Spleen (tissue), 11 donors: ENCODE results near the gene HAX1. TPM values are rescaled to one million over a fixed set of nuclear protein-coding genes. Genes with fewer than 3 reads are reported as not detected.

Source experiments
- DNase-seq: peaks from one replicate; pipeline ENCODE4 v3.0.0-alpha.2; 2020
- H3K27ac ChIP-seq, 8 donors: fragments of 200-600 bp; sonication (generic) in 7 of 8; 1 replicate in 4 of 8; 2 replicates in 4 of 8; pipeline versions ENCODE4 v1.5.0 to v1.8.0; 2016 to 2021; ENCODE audit warnings: inconsistent platforms in 4 of 8, mild to moderate bottlenecking in 4 of 8, moderate library complexity in 1 of 8
- H3K27me3 ChIP-seq, 7 donors: fragments of 200-600 bp; sonication (generic) in 6 of 7; replicated peaks in 1 of 7; 1 replicate in 4 of 7; 2 replicates in 3 of 7; pipeline versions ENCODE4 v1.5.0 to v1.8.0; 2016 to 2021; ENCODE audit warnings: inconsistent platforms in 3 of 7, mild to moderate bottlenecking in 1 of 7
- H3K36me3 ChIP-seq, 6 donors: fragments of 200-600 bp; sonication (generic) in 5 of 6; 1 replicate in 4 of 6; 2 replicates in 2 of 6; pipeline versions ENCODE4 v1.5.0 to v1.8.0; 2016 to 2021; ENCODE audit warnings: inconsistent platforms in 2 of 6
- H3K4me1 ChIP-seq, 6 donors: fragments of 200-600 bp; sonication (generic) in 5 of 6; 1 replicate in 3 of 6; 2 replicates in 3 of 6; pipeline versions ENCODE4 v1.5.0 to v1.8.0; 2016 to 2021; ENCODE audit warnings: inconsistent platforms in 3 of 6
- H3K4me3 ChIP-seq, 8 donors: fragments of 200-600 bp; sonication (generic) in 7 of 8; 1 replicate in 4 of 8; 2 replicates in 4 of 8; pipeline versions ENCODE4 v1.5.0 to v1.8.0; 2016 to 2021; ENCODE audit warnings: inconsistent platforms in 4 of 8, mild to moderate bottlenecking in 4 of 8, moderate library complexity in 2 of 8
- H3K9me3 ChIP-seq, 8 donors: fragments of 200-600 bp; sonication (generic) in 7 of 8; 1 replicate in 4 of 8; 2 replicates in 4 of 8; pipeline versions ENCODE4 v1.5.0 to v1.8.0; 2016 to 2021; ENCODE audit warnings: inconsistent platforms in 4 of 8
- CTCF ChIP-seq, 11 experiments: fragments of 200-600 bp in 7 of 11; fragments of 450-650 bp in 4 of 11; sonication (generic) in 4 of 11; IDR thresholded peaks in 8 of 11; conservative IDR thresholded peaks in 3 of 11; 1 replicate in 7 of 11; 2 replicates in 4 of 11; pipeline versions ENCODE4 v1.4.0 to v1.8.0; 2016 to 2021; ENCODE audit warnings: antibody characterized with exemption in 11 of 11, inconsistent platforms in 4 of 11, mild to moderate bottlenecking in 1 of 11
- POLR2A ChIP-seq, 3 donors: fragments of 450-650 bp; IDR thresholded peaks; one replicate each; pipeline ENCODE4 v1.5.1; 2017; ENCODE audit warnings: antibody characterized with exemption in 3 of 3, mild to moderate bottlenecking in 1 of 3
- POLR2AphosphoS5 ChIP-seq, 3 donors: sonication (generic); formaldehyde crosslinking; IDR thresholded peaks; one replicate each; pipeline ENCODE4 v1.5.1; 2017; ENCODE audit warnings: antibody characterized with exemption in 3 of 3
- WGBS, 5 donors: extraction: QIAGEN DNeasy Blood & Tissue Kit in 3 of 5; methylation state at CpG; one replicate each; pipeline versions ENCODE4 v1.1.5 to v1.1.7; 2013 to 2018; 5-methylcytosine and 5-hydroxymethylcytosine counted together
- intact Hi-C: fragments of 100-400 bp; cut with DNase I; formaldehyde crosslinking; loops from one replicate; pipeline ENCODE4 v1.15.0; 2023; ENCODE audit warnings: low total_unique reads
- polyA plus RNA-seq, 3 donors: library from polyadenylated mRNA; stranded (reverse); fragments of 200-250 nt; gene quantifications; one replicate each; pipeline ENCODE4 v1.2.1, GENCODE V29; 2013
- total RNA-seq, 7 donors: library from RNA; depleted of rRNA in 3 of 7; stranded (reverse); fragments of >200 nt in 3 of 7; fragmentation: NEBNext Ultra II Directional in 4 of 7; extraction: Animal tissue kit (Norgen Biotek cat#: 25700) in 4 of 7; gene quantifications; one replicate each; pipeline versions ENCODE4 v1.1.0 to v1.2.1, GENCODE V29; 2016 to 2021
- donor health status: healthy with polysubstance abuse.
- donor health status: DM: no; HTN: no; CAD: no; lungs with moderate emphysema.
- donor health status: DM: no; HTN: no; CAD: no.
- donor health status: Bipolar disorder and iron deficiency.
- donor health status: healthy.
- donor health status: DM: no; HTN: no; CAD: no.
- donor health status: DM: yes; HTN: yes; CAD: no.

Gene HAX1
- total and polyA plus RNA-seq, 10 donors: 59.5 to 109 (median 69.6) TPM

GRCh38 chr1:154258784-154259183 lies 13.6 kb upstream of the HAX1 start:
- H3K4me1 ChIP-seq: peaks cover 0 to 3% (median 0%) of the 10 kb centered on the region in 6 donors
- no peaks in the 10 kb centered on the region for H3K27me3 ChIP-seq
- intact Hi-C loops: no loop called here
- WGBS, 5 donors: 89 to 97% (median 96%) methylated on average over 2 of the region's 2 CpGs
- TF ChIP-seq POLR2AphosphoS5 (IDR thresholded peaks at IDR 0.05) (no peak), CTCF (IDR thresholded peaks at IDR 0.05 in 8 of 11, conservative IDR thresholded peaks at IDR 0.05 in 3 of 11) (no peak), POLR2A (IDR thresholded peaks at IDR 0.05) (no peak)
- H3K27ac ChIP-seq: no peak overlapping the region
- no peak for DNase-seq
- H3K36me3 ChIP-seq: peaks cover 22 to 100% (median 100%) of the 10 kb centered on the region in 6 donors
- no peak overlapping the region for H3K4me3 ChIP-seq
- no peaks in the 10 kb centered on the region for H3K9me3 ChIP-seq

GRCh38 chr1:154260127-154260526 lies 12.3 kb upstream of the HAX1 start:
- Histone ChIP-seq H3K27me3 (no peaks in the 10 kb centered on the region), H3K27ac (no peak overlapping the region), H3K4me1 (peaks cover 0 to 17% (median 3%) of the 10 kb centered on the region in 6 donors), H3K9me3 (no peaks in the 10 kb centered on the region), H3K4me3 (no peak overlapping the region), H3K36me3 (peaks cover 18 to 100% (median 94%) of the 10 kb centered on the region in 6 donors)
- TF ChIP-seq POLR2A (IDR thresholded peaks at IDR 0.05) (no peak), POLR2AphosphoS5 (IDR thresholded peaks at IDR 0.05) (no peak), CTCF (IDR thresholded peaks at IDR 0.05 in 8 of 11, conservative IDR thresholded peaks at IDR 0.05 in 3 of 11) (no peak)
- intact Hi-C loops: no loop called here
- DNase-seq: no peak
- 76 to 94% (median 88%) methylated on average over 1 of the region's 1 CpG for WGBS, 5 donors

GRCh38 chr1:154263465-154264332 lies 8.7 kb upstream of the HAX1 start:
- intact Hi-C loops: no loop called here
- Histone ChIP-seq H3K9me3 (no peaks in the 10 kb centered on the region), H3K4me3 (no peak overlapping the region), H3K36me3 (peaks cover 7 to 100% (median 80%) of the 10 kb centered on the region in 6 donors), H3K27ac (peak overlapping the region in 4 of 8 donors; percentile 17 to 75 (median 60)), H3K4me1 (peaks cover 0 to 30% (median 3%) of the 10 kb centered on the region in 6 donors), H3K27me3 (no peaks in the 10 kb centered on the region)
- 73 to 89% (median 78%) methylated on average over 6 of the region's 6 CpGs for WGBS, 5 donors
- no peak for DNase-seq
- TF ChIP-seq CTCF (IDR thresholded peaks at IDR 0.05 in 8 of 11, conservative IDR thresholded peaks at IDR 0.05 in 3 of 11) (no peak), POLR2AphosphoS5 (IDR thresholded peaks at IDR 0.05) (no peak), POLR2A (IDR thresholded peaks at IDR 0.05) (no peak)

- Histone ChIP-seq H3K9me3 (no peaks in the 10 kb centered on the region), H3K36me3 (peaks cover 3 to 100% (median 80%) of the 10 kb centered on the region in 6 donors), H3K4me1 (peaks cover 0 to 30% (median 3%) of the 10 kb centered on the region in 6 donors), H3K4me3 (no peak overlapping the region), H3K27me3 (no peaks in the 10 kb centered on the region), H3K27ac (peak overlapping the region in 4 of 8 donors; percentile 17 to 75 (median 60))
- 68 to 81% (median 78%) methylated on average over 1 of the region's 1 CpG for WGBS, 5 donors
- no peak for DNase-seq
- TF ChIP-seq CTCF (IDR thresholded peaks at IDR 0.05 in 8 of 11, conservative IDR thresholded peaks at IDR 0.05 in 3 of 11) (no peak), POLR2AphosphoS5 (IDR thresholded peaks at IDR 0.05) (no peak)
- intact Hi-C loops: no loop called here
These were observed 8.0 kb upstream of the HAX1 start for GRCh38 chr1:154264454-154264853.
